IMR-90 (cell line): ENCODE measurements around the gene ELMO1.

ENCODE experiments used
- CEBPB ChIP-seq: IDR thresholded peaks from 2 replicates; pipeline ENCODE4 v1.6.1; 2012; ENCODE audit warnings: low read depth, low read length, improper control_type of control experiment
- CTCF ChIP-seq: conservative IDR thresholded peaks from 2 replicates; pipeline ENCODE4 v1.5.1; 2012; ENCODE audit warnings: mild to moderate bottlenecking, low read depth, low read length, improper control_type of control experiment
- MXI1 ChIP-seq: IDR thresholded peaks from 2 replicates; pipeline ENCODE4 v1.6.1; 2012; ENCODE audit warnings: low read depth, mild to moderate bottlenecking, low read length, moderate library complexity, borderline replicate concordance
- POLR2A ChIP-seq: IDR thresholded peaks from 2 replicates; pipeline ENCODE4 v1.6.1; 2012; ENCODE audit warnings: mild to moderate bottlenecking, low read depth, low read length
- RAD21 ChIP-seq: IDR thresholded peaks from 2 replicates; pipeline ENCODE4 v1.6.1; 2012; ENCODE audit warnings: low read length, improper control_type of control experiment
- SMC3 ChIP-seq: fragments of 150-350 bp; IDR thresholded peaks from 2 replicates; pipeline ENCODE4 v1.6.1; 2016; ENCODE audit warnings: low read depth, mild to moderate bottlenecking, antibody characterized with exemption, low read length, moderate library complexity

- TF ChIP-seq CEBPB (no peak), CTCF (no peak), POLR2A (no peak), RAD21 (no peak), MXI1 (no peak), SMC3 (no peak)
Observed at GRCh38 chr7:37342688-37343471, 105.8 kb downstream of the ELMO1 start.
